Measurements from ENCODE around the gene TMEM220.
"Not testable (repeated sequence)": the region's sequence is repeated elsewhere in the genome, so short reads cannot be mapped to it uniquely, and the experiment has no call there.

TMEM220 gene

GRCh38 chr17:10725262-10725661 is 4.6 kb downstream of the TMEM220 start:
- DNase-seq = no peak

GRCh38 chr17:10724546-10725195 is 5.2 kb downstream of the TMEM220 start:
- DNase-seq = no peak

GRCh38 chr17:10718547-10718946 is 11.3 kb downstream of the TMEM220 start:
- DNase-seq = no peak

- DNase-seq = no peak
Observed at GRCh38 chr17:10716218-10716617, 13.6 kb downstream of the TMEM220 start.

- no peak for DNase-seq
Observed at GRCh38 chr17:10713318-10713717, 16.5 kb downstream of the TMEM220 start.

- no peak for DNase-seq
Observed at GRCh38 chr17:10705727-10706126, 24.1 kb downstream of the TMEM220 start.

- no peak for DNase-seq
Observed at GRCh38 chr17:10702574-10702973, 27.2 kb downstream of the TMEM220 start.

- no peak for DNase-seq
Observed at GRCh38 chr17:10699856-10700255, 30.0 kb downstream of the TMEM220 start.

GRCh38 chr17:10698096-10698818 is 31.6 kb downstream of the TMEM220 start:
- DNase-seq = no peak

- peak; percentile 26 to 69 for DNase-seq
Observed at GRCh38 chr17:10697092-10698081, 32.4 kb downstream of the TMEM220 start, which contains the start of the genes ADPRM and SCO1. Gene ADPRM, plus strand, starts transcription at chr17:10697594. Its CDS starts 7,333 bp downstream, at chr17:10704927. Gene SCO1, minus strand, starts transcription at chr17:10697533. Its CDS starts 26 bp downstream, at chr17:10697507.

- DNase-seq = not testable (repeated sequence)
Observed at GRCh38 chr17:10695875-10696407, 33.9 kb downstream of the TMEM220 start.

- DNase-seq = no peak
Observed at GRCh38 chr17:10687499-10687898, 42.3 kb downstream of the TMEM220 start.

GRCh38 chr17:10683853-10684252 is 46.0 kb downstream of the TMEM220 start:
- no peak for DNase-seq

GRCh38 chr17:10681866-10682446 is 47.9 kb downstream of the TMEM220 start:
- no peak for DNase-seq

- DNase-seq = no peak
Observed at GRCh38 chr17:10674704-10675103, 55.1 kb downstream of the TMEM220 start.

GRCh38 chr17:10673312-10673711 is 56.5 kb downstream of the TMEM220 start:
- no peak for DNase-seq

GRCh38 chr17:10668775-10669174 is 61.0 kb downstream of the TMEM220 start:
- DNase-seq = no peak

GRCh38 chr17:10666906-10667305 is 62.9 kb downstream of the TMEM220 start:
- DNase-seq = no peak

GRCh38 chr17:10664571-10664970 is 65.3 kb downstream of the TMEM220 start:
- DNase-seq = no peak

Data from NCI-H187 (cell line).